ENCODE results near the gene RAD23A.

The RAD23A gene

GRCh38 chr19:12984683-12985048, 39.0 kb downstream of the RAD23A start:
- no peak for DNase-seq (ENCODE audit: low spot score)

DNA sequence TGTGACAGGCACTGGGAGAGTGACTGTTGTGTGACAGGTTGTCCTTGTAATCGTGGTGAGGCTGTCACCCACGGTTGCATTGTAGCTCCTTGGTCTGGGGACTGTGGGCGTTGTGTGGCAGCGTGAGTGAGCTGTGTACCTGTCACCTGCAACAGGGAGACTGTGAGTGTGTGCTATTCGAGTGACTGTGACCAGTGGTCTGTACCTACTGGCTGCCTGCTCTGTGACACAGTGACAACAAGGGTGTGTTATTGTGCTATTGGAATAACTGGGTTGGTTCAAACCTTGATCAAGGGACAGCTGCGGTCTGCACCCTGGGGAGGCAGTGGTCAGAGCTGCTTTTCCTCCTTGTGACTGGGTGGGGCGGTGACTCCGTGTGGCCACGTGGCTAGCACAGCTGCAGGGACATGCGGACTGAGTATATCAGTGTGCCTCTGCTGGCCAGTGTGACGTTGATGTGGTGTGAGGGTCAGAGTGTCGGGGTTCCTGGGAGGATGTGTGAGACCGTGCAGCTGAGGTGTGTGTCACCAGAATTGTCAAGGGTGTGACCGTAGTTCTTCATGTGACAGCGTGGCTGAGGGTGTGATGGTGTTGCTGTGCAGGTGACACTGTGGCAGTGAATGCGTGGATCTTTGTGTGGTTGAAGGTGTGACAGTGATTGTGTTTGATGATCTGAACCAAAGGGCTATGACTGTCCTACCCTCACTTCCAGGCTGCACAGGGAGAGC, 39.6 kb downstream of the RAD23A start:
- DNase-seq (ENCODE audit: low spot score): no peak

DNA sequence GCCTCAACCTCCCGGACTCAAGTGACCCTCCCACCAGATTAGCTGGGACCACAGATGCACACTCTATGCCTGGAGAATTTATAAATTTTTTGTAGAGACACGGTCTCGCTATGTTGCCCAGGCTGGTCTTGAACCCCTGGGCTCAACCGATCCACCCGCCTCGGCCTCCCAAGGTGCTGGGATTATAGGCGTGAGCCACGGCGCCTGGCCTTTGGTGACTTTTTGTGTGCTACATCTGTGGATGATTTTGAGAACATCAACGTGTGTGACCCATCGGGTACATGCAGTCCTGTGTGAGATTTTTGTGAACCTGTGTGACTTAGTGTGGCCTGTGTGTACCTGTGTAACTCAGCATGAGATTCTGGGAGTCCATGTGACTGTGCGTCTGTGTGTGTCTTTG, 41.1 kb downstream of the RAD23A start:
- no peak for DNase-seq (ENCODE audit: low spot score)

GRCh38 chr19:12987190-12987589, 41.5 kb downstream of the RAD23A start:
- no peak for DNase-seq (ENCODE audit: low spot score)

- no peak for DNase-seq (ENCODE audit: low spot score)
Measured at GRCh38 chr19:12987781-12988180, 42.1 kb downstream of the RAD23A start.

DNA sequence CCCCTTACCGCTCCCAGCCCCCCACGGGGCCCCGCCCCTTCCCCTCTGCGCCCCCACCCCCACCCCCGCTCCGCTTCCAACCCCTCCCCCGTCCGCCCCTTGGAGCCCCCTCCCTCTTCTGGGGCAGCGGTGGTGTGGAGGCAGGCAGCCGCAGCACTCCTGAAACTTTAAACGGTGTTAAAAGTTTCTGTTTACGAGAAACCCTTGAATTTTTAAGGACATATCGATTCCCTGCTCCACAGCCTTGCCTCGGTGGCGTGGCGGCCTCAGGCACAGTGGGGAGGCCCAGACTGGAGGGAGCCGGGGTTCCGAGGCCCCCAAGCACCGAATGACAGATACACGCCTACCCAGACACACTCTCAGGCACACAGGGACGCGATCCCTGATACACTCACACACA, 44.8 kb downstream of the RAD23A start:
- DNase-seq (ENCODE audit: low spot score): no peak

- no peak for DNase-seq (ENCODE audit: low spot score)
Measured at GRCh38 chr19:12990853-12991252, 45.2 kb downstream of the RAD23A start.

DNA sequence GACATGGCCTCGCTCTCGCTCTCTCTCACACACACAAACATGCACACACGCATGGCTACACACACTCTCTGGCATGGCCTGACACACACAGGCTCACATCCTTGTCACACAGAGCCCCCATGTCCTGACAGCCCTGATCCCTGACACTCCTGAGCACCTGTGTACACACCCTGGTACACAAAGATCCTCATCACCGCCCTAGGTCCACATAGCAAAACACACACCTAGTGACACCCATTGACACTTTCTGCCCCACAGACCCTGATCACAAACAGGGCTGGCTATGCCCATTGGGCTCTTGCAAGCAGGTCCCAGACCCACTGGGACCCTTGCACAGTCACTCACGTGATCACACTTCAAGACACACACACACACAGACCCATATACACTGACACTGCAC, 45.6 kb downstream of the RAD23A start:
- no peak for DNase-seq (ENCODE audit: low spot score)

DNA sequence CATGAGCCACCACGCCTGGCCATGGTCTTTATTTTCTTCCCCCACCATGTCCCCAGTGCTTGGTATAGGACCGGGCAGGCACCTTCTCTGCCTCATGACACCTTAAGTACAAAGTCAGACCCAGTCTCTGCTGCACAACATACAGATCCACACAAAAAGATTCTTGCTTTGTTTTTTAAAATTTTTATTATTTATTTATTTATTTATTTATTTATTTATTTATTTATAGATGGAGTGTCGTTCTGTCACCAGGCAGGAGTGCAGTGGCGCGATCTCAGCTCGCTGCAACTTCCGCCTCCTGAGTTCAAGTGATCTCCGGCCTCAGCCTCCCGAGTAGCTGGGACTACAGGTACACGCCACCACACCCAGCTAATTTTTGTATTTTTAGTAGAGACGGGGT, 47.1 kb downstream of the RAD23A start:
- DNase-seq (ENCODE audit: low spot score): no peak

GRCh38 chr19:12993562-12993961, 47.9 kb downstream of the RAD23A start:
- no peak for DNase-seq (ENCODE audit: low spot score)

DNA sequence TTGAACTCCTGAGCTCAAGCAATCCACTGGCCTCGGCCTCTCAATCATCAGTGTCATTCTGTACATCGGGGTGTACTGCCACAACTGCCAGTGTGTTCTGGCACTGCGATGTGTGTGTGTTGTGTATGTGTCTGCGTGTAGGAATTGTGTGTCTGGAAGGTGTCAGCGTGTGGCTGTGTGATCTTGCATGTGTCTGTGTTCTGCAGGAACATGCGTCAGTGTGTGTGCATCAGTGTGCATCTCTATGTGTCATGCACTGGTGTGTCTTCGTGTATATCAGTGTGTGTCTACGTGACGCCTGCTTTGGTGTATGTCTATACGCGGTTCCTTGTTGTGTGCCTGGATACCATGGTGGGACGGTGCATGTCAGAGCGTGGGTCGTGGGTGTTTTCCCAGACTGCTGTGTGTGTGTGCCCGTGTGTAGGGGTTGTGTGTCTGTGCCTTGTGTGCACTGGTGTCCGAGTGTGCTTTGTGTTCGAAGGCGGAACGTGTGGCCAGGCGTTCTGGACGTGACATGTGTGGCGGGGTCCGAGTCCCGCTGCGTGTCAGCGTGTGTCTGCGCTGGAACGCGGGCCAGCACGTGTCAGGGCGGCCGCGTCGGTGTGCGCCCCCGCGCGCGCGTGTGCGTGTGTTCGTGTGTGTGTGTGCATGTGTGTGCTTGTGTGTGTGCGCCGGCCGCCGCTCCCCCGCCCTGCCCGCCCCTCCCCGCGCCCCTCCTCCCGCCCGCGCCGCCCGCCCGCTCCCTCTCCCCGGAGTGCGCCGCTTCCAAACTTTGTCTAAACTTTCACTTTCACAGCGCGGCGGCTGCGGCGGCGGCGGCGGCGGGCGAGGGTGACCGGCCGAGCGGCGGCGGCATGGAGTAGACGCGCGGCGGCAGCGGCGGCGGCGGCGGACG, 49.3 kb downstream of the RAD23A start, which contains the start of gene NFIX:
TSS of gene NFIX (plus strand) at position 775 of the 895 bp plus-strand sequence. CDS start 363 bp downstream, outside the sequence.
- peak; percentile 88 for DNase-seq (ENCODE audit: low spot score)

DNA sequence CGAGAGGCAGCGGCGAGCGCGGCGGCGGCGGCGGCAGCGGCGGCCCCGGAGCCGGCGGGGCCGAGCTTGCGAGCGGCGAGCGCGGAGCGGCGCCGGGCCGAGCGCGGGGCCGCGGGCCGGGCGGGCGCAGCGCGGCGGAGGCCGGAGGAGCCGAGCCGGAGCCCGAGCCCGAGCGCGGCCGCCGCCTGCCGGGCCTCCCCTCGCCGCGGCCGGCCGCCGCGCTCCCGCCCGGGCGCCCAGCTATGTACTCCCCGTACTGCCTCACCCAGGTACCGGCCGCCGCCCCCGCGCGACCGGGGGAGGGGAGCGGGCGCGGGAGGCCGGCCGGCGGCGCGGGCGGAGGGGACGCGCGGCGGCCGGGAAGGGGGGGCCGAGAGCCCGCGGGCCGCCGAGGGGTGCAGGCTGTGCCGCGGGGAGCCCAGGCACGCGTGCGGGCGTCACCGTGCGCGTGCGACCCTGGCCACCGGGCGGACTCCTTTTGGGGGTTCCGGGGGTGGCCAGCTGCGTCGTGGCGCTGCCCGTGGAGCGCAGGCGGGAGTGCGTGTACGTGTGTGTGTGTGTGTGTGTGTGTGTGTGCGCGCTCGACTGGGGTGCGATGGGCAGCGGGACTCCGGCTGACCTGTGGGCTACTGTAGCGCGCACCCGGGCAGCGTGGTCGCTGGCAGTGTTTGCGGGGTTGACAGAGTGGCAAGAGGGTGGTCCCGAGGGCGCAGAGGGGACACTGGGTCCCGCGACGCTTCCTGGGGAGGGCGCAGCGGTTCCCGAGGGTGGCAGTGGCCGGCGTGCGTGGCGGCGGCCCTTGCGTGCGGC, 50.1 kb downstream of the RAD23A start:
- DNase-seq (ENCODE audit: low spot score): peak; percentile 70

- peak; percentile 74 for DNase-seq (ENCODE audit: low spot score)
Measured at GRCh38 chr19:12996406-12997094, 50.9 kb downstream of the RAD23A start.

GRCh38 chr19:12997179-12997966, 51.7 kb downstream of the RAD23A start:
- DNase-seq (ENCODE audit: low spot score): no peak

DNA sequence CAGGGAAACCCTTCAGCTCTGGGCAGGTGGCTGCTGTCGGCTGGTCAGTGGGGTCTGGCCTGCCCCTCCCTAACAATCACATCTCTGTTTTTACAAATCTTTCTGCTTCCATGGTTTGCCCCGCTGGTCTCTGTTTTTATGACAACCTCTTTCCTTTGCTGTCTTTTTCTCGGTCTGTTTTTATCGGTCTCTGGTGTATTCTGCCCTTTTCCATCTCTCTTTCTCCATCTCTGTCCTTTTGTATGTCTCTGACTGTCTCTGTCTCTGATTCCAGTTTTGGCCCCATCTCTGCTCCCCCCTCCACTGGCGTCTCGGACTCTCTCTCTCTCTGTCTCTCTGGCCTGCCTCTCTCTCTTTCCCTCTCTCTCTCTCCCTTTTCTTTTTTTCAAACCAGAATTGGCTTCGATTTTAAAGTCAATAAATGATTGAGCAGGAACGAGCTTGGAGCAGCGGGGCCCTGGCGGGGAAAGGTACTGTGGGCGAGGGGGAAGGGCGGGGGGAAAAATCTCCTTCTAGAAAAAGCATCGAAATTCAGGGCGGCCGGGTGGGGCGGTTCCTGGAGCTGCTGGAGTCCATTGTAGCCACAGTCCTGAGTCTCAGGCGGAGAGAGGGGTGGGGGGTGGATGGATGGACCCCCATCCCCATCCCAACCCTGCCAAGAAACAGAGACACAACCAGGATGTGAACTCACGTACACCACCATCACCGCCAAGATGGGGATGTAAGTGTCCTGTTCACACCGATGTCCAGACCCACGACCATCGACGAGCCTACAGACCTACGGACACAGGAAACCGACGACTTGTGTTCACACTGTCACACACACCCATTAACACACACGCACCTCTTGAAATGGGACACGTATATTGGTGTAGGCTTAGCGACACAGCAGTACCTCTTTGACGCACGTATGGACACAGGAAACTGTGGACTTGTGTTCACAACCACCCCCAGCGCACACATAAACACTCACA, 52.6 kb downstream of the RAD23A start:
- DNase-seq (ENCODE audit: low spot score): no peak

DNA sequence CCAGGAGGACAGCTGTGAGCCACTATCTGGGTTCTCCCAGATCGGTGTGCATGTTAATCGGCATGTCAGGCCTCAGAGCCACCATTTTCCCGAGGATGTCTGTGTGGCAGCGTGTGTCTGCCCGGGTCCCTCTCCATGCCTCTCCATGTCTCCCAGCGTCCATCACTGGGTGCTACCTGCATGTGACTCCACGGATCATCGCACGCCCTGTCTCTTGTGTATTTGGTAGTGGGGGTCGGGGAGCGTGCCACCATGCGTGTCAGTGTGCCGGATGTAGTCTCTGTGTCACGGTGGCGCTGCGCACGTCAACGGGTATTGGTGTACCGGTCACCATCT, 55.5 kb downstream of the RAD23A start:
- no peak for DNase-seq (ENCODE audit: low spot score)

GRCh38 chr19:13001502-13002165, 56.0 kb downstream of the RAD23A start:
- DNase-seq (ENCODE audit: low spot score): no peak

DNA sequence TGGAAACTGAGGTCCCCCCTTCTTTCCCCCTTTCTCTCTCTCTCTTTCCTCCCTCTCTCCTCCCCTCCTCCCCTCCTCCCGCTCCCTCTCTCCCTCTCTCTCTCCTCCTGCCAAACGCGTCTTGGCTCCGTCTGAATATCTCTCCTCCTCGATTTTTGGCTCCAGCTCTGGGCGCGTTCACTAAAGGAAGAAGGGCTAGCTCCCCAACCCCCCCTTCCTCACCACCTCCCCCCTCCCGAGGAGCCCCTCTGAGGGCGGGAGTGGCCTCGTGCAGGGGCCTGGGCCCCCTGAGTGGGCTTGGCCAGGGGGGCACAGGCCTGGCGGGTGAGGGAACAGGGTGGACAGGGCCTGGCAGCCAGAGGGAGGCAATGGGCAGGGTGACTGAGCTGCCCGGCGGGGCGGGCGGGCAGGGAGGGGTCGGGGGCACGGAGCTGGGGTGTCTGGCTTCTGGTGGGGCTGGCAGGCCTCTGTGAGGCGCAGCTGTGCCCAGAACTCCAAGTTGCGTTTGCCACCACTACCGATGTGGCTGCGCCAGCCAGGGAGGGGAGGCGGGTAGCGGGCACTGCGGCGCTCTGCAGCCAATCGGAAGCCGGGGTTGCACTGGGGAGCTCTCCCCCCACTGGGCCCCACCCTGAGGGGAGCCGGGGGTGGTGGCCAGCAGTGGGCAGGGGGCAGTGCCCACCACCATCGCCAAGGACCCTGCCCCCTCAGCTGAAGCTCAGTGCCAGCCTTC, 56.7 kb downstream of the RAD23A start:
- no peak for DNase-seq (ENCODE audit: low spot score)

GRCh38 chr19:13003081-13003480, 57.4 kb downstream of the RAD23A start:
- DNase-seq (ENCODE audit: low spot score): no peak

All from AG08396 (cell line).